Activated T-cell treated with anti-CD3 and anti-CD28 coated beads, Interleukin-2, amount 50 U/mL, for 4 hours (primary cell): ENCODE results near the gene SLC25A25. TPM values are rescaled to one million over a fixed set of nuclear protein-coding genes. Genes with fewer than 3 reads are reported as not detected.
A peak's percentile ranks its signal among the peaks of the same experiment; 100 is the strongest.
"Not testable (repeated sequence)": the region's sequence is repeated elsewhere in the genome, so short reads cannot be mapped to it uniquely, and the experiment has no call there.

Source experiments
- ATAC-seq, 2 donors: fragments of 200-7000 bp; cut with Tn5 transposase; one replicate each; pipeline ENCODE4 v1.10.0; 2021
- DNase-seq: peaks from one replicate; pipeline ENCODE4 v3.0.0-alpha.2; 2020
- H3K27me3 Mint-ChIP-seq: one replicate; pipeline ENCODE4 v1.8.0; 2021; ENCODE audit warnings: low read depth, mixed read lengths
- H3K36me3 Mint-ChIP-seq: one replicate; pipeline ENCODE4 v1.8.0; 2022; ENCODE audit warnings: mixed read lengths; ENCODE audit not compliant: insufficient read depth
- H3K4me1 Mint-ChIP-seq: one replicate; pipeline ENCODE4 v1.8.0; 2021; ENCODE audit warnings: low read depth, mixed read lengths
- H3K4me3 Mint-ChIP-seq: one replicate; pipeline ENCODE4 v1.8.0; 2021; ENCODE audit warnings: mild to moderate bottlenecking, moderate library complexity, mixed read lengths
- H3K9me3 Mint-ChIP-seq: one replicate; pipeline ENCODE4 v1.8.0; 2021; ENCODE audit warnings: mixed read lengths
- total RNA-seq, 3 donors: library from RNA; stranded (reverse); gene quantifications; one replicate each; pipeline ENCODE4 v1.2.1, GENCODE V29; 2021

SLC25A25 gene
- total RNA-seq, 3 donors from 2014 or later, result 13.9 to 16.3 (median 15.6) TPM

DNA sequence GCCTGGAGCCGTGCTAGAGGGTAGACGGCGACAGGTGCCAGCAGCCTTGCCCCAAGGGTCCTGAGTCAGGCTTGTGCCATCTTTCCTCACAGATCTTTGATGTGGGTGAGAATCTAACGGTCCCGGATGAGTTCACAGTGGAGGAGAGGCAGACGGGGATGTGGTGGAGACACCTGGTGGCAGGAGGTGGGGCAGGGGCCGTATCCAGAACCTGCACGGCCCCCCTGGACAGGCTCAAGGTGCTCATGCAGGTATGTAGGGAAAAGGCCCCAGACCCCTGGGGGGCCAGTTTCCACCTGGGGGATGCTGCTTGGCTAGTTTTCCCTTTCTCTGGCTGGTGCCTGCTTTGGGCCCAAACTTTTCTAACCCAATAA, 35.5 kb downstream of the SLC25A25 start:
- no peak overlapping the region for H3K4me3 Mint-ChIP-seq
- peaks cover 27% of the 10 kb centered on the region for H3K36me3 Mint-ChIP-seq
- DNase-seq (peak; percentile 33), ATAC-seq (peak; percentile 68 to 71)
- no peaks in the 10 kb centered on the region for H3K9me3 Mint-ChIP-seq
- H3K27me3 Mint-ChIP-seq, result no peaks in the 10 kb centered on the region
- H3K4me1 Mint-ChIP-seq, result peaks cover 35% of the 10 kb centered on the region

- Mint-ChIP-seq H3K9me3 (no peaks in the 10 kb centered on the region), H3K4me3 (no peak overlapping the region), H3K4me1 (peaks cover 29% of the 10 kb centered on the region), H3K27me3 (no peaks in the 10 kb centered on the region), H3K36me3 (peaks cover 31% of the 10 kb centered on the region)
- no peak for DNase-seq
- no peak for ATAC-seq
Measured at GRCh38 chr9:128104171-128104618, 36.2 kb downstream of the SLC25A25 start.

DNA sequence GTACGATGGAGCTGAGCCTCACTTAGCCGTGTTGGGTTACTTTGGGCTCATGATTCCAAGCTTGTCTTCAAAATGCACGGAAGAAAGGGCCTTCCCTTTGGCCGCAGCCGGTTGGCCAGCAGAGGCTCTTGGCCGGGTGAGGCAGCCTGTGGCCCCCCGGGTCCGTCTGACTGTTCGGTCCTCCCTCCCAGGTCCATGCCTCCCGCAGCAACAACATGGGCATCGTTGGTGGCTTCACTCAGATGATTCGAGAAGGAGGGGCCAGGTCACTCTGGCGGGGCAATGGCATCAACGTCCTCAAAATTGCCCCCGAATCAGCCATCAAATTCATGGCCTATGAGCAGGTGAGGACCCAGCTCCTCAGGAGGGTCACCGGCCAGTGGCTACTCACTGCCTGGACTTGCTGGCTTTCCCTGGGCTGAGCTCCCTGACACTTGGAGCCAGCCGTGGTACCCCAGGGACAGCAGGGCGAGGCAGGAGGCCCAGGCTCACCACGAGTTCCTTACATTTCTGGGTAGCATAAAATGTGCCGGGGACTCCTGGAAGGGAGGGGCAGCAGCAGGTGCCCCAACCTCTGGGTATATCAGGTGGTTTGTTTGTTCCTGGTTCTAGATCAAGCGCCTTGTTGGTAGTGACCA, 37.6 kb downstream of the SLC25A25 start:
- no peak for ATAC-seq

GRCh38 chr9:128106181-128106939, 38.3 kb downstream of the SLC25A25 start:
- DNase-seq, result no peak
- Mint-ChIP-seq H3K4me1 (peaks cover 17% of the 10 kb centered on the region), H3K36me3 (peaks cover 32% of the 10 kb centered on the region), H3K4me3 (no peak overlapping the region), H3K9me3 (no peaks in the 10 kb centered on the region), H3K27me3 (no peaks in the 10 kb centered on the region)
- peak in 1 of 2 donors; percentile 8 for ATAC-seq

More for the DNA sequence above, 37.6 kb downstream of the SLC25A25 start:
- no peak for DNase-seq
- Mint-ChIP-seq H3K4me1 (peaks cover 19% of the 10 kb centered on the region), H3K36me3 (peaks cover 36% of the 10 kb centered on the region), H3K4me3 (no peak overlapping the region), H3K9me3 (no peaks in the 10 kb centered on the region), H3K27me3 (no peaks in the 10 kb centered on the region)

DNA sequence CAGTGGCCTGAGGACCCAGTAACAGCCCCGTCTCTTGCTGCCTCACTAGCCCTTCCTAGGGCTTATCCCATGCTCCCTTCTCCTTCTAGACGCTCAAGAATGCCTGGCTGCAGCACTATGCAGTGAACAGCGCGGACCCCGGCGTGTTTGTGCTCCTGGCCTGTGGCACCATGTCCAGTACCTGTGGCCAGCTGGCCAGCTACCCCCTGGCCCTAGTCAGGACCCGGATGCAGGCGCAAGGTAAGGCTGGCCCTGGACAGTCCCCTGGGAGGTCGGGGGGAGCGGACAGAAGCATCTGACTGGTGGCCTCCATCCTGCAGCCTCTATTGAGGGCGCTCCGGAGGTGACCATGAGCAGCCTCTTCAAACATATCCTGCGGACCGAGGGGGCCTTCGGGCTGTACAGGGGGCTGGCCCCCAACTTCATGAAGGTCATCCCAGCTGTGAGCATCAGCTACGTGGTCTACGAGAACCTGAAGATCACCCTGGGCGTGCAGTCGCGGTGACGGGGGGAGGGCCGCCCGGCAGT, 39.0 kb downstream of the SLC25A25 start:
- Mint-ChIP-seq H3K4me3 (no peak overlapping the region), H3K9me3 (no peaks in the 10 kb centered on the region), H3K36me3 (peaks cover 30% of the 10 kb centered on the region), H3K27me3 (no peaks in the 10 kb centered on the region), H3K4me1 (peaks cover 17% of the 10 kb centered on the region)
- DNase-seq (no peak), ATAC-seq (no peak)

GRCh38 chr9:128107468-128108268, 39.6 kb downstream of the SLC25A25 start:
- H3K4me3 Mint-ChIP-seq, result no peak overlapping the region
- DNase-seq, result no peak
- ATAC-seq, result no peak
- no peaks in the 10 kb centered on the region for H3K27me3 Mint-ChIP-seq
- peaks cover 25% of the 10 kb centered on the region for H3K36me3 Mint-ChIP-seq
- H3K9me3 Mint-ChIP-seq, result no peaks in the 10 kb centered on the region
- peaks cover 13% of the 10 kb centered on the region for H3K4me1 Mint-ChIP-seq

GRCh38 chr9:128108269-128109049, 40.4 kb downstream of the SLC25A25 start:
- H3K36me3 Mint-ChIP-seq, result peaks cover 24% of the 10 kb centered on the region

GRCh38 chr9:128109050-128109709, 41.1 kb downstream of the SLC25A25 start:
- no peaks in the 10 kb centered on the region for H3K27me3 Mint-ChIP-seq
- peaks cover 24% of the 10 kb centered on the region for H3K36me3 Mint-ChIP-seq
- DNase-seq (no peak), ATAC-seq (no peak)
- H3K9me3 Mint-ChIP-seq, result no peaks in the 10 kb centered on the region
- H3K4me1 Mint-ChIP-seq, result peaks cover 2% of the 10 kb centered on the region
- H3K4me3 Mint-ChIP-seq, result no peak overlapping the region

More at GRCh38 chr9:128108269-128109049, 40.4 kb downstream of the SLC25A25 start:
- DNase-seq (no peak), ATAC-seq (no peak)
- Mint-ChIP-seq H3K27me3 (no peaks in the 10 kb centered on the region), H3K4me3 (no peak overlapping the region), H3K4me1 (peaks cover 6% of the 10 kb centered on the region), H3K9me3 (no peaks in the 10 kb centered on the region)

DNA sequence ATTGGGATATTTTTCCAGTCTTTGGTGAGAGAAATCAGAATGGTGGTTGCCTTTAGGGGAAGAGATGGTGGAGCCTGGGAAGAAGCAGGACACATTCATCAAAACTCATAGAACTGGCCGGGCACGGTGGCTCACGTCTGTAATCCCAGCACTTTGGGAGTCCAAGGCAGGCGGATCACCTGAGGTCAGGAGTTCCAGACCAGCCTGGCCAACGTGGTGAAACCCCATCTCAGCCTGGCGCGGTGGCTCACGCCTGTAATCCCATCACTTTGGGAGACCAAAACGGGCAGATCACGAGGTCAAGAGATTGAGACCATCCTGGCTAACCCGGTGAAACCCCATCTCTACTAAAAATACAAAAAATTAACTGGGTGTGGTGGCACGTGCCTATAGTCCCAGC, 43.7 kb downstream of the SLC25A25 start:
- H3K9me3 Mint-ChIP-seq, H3K4me1 Mint-ChIP-seq, H3K27me3 Mint-ChIP-seq, ATAC-seq, H3K4me3 Mint-ChIP-seq, DNase-seq: not testable (repeated sequence)
- peaks cover 21% of the 10 kb centered on the region for H3K36me3 Mint-ChIP-seq

- DNase-seq, result no peak
- Mint-ChIP-seq H3K4me3 (no peak overlapping the region), H3K4me1 (peaks cover 9% of the 10 kb centered on the region), H3K27me3 (no peaks in the 10 kb centered on the region), H3K36me3 (peaks cover 14% of the 10 kb centered on the region), H3K9me3 (no peaks in the 10 kb centered on the region)
- ATAC-seq, result no peak
Measured at GRCh38 chr9:128113526-128114325, 45.7 kb downstream of the SLC25A25 start.

DNA sequence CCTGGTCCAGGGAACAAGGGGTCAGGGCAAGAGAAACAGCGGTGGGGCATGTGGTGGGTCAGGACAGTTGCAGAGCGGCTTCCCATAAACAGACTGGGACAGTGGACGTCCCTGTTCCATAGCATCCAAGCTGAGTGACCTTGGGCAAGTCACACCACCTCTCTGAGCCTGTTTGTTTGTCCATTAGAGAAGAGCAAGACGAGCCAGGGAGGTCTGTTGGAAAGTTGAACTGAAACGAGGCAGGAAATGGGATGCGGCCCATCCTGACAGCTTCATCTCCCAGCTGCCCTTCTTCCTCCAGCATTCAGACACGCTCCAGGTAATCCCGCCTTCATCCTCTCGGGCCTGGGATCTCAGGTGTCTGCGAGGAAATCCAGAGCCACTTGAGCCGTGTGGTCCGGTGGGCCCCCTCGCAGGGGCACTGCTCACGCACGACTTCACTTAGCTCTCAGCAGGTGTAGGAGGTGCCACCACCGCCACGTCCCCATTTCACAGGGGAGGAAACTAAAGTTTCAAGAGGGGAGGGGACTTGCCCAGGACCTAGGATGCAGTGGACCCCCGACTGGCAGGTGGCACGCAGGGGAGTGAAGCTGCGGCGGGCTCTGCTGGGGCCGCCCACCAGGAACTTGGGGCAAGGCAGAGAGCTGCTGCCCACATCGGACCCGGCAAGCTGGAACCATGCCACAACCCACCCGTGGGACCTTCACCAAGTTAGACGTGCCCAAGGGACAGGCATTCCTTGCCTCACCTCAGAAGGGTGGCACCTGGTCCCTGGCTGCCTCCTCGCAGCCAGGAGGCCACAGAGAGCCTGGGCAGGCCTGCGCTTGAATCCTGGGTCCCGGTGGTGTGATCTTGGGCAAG, 46.5 kb downstream of the SLC25A25 start:
- no peak for ATAC-seq
- no peaks in the 10 kb centered on the region for H3K27me3 Mint-ChIP-seq
- H3K4me1 Mint-ChIP-seq, result peaks cover 9% of the 10 kb centered on the region

More for the DNA sequence above, 46.5 kb downstream of the SLC25A25 start:
- peaks cover 10% of the 10 kb centered on the region for H3K36me3 Mint-ChIP-seq
- no peaks in the 10 kb centered on the region for H3K9me3 Mint-ChIP-seq
- H3K4me3 Mint-ChIP-seq, result no peak overlapping the region
- DNase-seq, result no peak
